Lower leg skin (tissue), 3 donors: ENCODE measurements around the gene OLA1.

ENCODE experiments used
- CTCF ChIP-seq, 3 donors: fragments of 450-650 bp; IDR thresholded peaks; one replicate each; pipeline ENCODE4 v1.5.1; 2016; ENCODE audit warnings: antibody characterized with exemption in 3 of 3, mild to moderate bottlenecking in 3 of 3, moderate library complexity in 2 of 3
- POLR2A ChIP-seq, 2 donors: fragments of 450-650 bp; IDR thresholded peaks; one replicate each; pipeline ENCODE4 v1.6.1; 2016 to 2017; ENCODE audit warnings: antibody characterized with exemption in 2 of 2, mild to moderate bottlenecking in 1 of 2, moderate library complexity in 1 of 2

DNA sequence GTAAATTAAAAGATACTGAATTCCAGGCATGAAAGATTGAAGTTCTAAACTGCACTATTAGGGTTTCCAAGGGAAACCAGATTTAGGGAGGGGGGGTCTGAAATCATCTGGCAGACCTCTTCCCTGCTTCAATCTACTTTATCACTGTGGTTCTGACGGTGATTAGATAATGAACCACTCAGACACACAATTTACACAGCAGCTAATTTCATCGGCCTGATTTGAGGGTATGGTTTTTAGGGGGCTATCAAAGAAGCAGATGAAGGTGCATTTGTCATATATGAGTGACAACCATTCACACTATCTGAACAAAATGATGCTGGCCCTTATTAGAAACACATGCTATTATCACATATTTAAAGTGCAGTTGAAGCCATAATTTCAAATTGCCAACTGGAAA lies 106.0 kb downstream of the OLA1 start:
- TF ChIP-seq CTCF (IDR thresholded peaks at IDR 0.05) = no peak
- TF ChIP-seq POLR2A (IDR thresholded peaks at IDR 0.05) = no peak
